Astrocyte (in vitro differentiated cells and primary cell): ENCODE results near the gene GALNT18. TPM values are rescaled to one million over a fixed set of nuclear protein-coding genes. Genes with fewer than 3 reads are reported as not detected.

Experiments
- DNase-seq: peaks from one replicate; pipeline ENCODE4 v3.0.0-alpha.2; 2010; ENCODE audit warnings: low read depth
- FAIRE-seq: peaks from 2 replicates; lab custom pipeline; 2011; peaks lifted over from hg19 to GRCh38; lab: Jason Lieb, UNC
- H2AFZ ChIP-seq: 2 replicates; pipeline ENCODE4 v1.6.0; 2012; ENCODE audit warnings: low read depth, low read length, inconsistent platforms
- H3K27ac ChIP-seq: 2 replicates; pipeline ENCODE4 v1.5.1; 2011; ENCODE audit warnings: low read depth, low read length, inconsistent platforms
- H3K27me3 ChIP-seq: 2 replicates; pipeline ENCODE4 v1.6.0; 2011; ENCODE audit warnings: low read length, inconsistent platforms; ENCODE audit not compliant: insufficient read depth
- H3K36me3 ChIP-seq: 2 replicates; pipeline ENCODE4 v1.5.1; 2011; ENCODE audit warnings: low read length, inconsistent platforms; ENCODE audit not compliant: insufficient read depth
- H3K4me1 ChIP-seq: 2 replicates; pipeline ENCODE4 v1.5.1; 2011; ENCODE audit warnings: low read length, inconsistent platforms; ENCODE audit not compliant: insufficient read depth
- H3K4me2 ChIP-seq: 2 replicates; pipeline ENCODE4 v1.6.0; 2012; ENCODE audit warnings: low read length, inconsistent platforms
- H3K4me3 ChIP-seq: 2 replicates; pipeline ENCODE4 v1.5.1; 2011; ENCODE audit warnings: low read depth, mild to moderate bottlenecking, low read length, inconsistent platforms; ENCODE audit not compliant: insufficient read depth
- H3K79me2 ChIP-seq: 2 replicates; pipeline ENCODE4 v1.6.0; 2012; ENCODE audit warnings: mild to moderate bottlenecking, low read length, inconsistent platforms; ENCODE audit not compliant: insufficient read depth
- H3K9ac ChIP-seq: 2 replicates; pipeline ENCODE4 v1.6.0; 2012; ENCODE audit warnings: mild to moderate bottlenecking, low read length, inconsistent platforms
- H3K9me3 ChIP-seq: 2 replicates; pipeline ENCODE4 v1.5.1; 2012; ENCODE audit warnings: low read depth, mild to moderate bottlenecking, low read length, inconsistent platforms; ENCODE audit not compliant: insufficient read depth
- H4K20me1 ChIP-seq: 2 replicates; pipeline ENCODE4 v1.6.0; 2012; ENCODE audit warnings: low read length, inconsistent platforms; ENCODE audit not compliant: insufficient read depth
- H3K27ac Mint-ChIP-seq: one replicate; pipeline ENCODE4 v1.8.0; 2021; ENCODE audit warnings: mild to moderate bottlenecking, mixed read lengths; ENCODE audit not compliant: unreplicated experiment
- H3K27me3 Mint-ChIP-seq: one replicate; pipeline ENCODE4 v1.8.0; 2021; ENCODE audit warnings: low read depth, mixed read lengths; ENCODE audit not compliant: unreplicated experiment
- H3K36me3 Mint-ChIP-seq: one replicate; pipeline ENCODE4 v1.8.0; 2021; ENCODE audit warnings: low read depth, mixed read lengths; ENCODE audit not compliant: unreplicated experiment
- H3K4me1 Mint-ChIP-seq: one replicate; pipeline ENCODE4 v1.8.0; 2021; ENCODE audit warnings: low read depth, mixed read lengths; ENCODE audit not compliant: unreplicated experiment
- H3K4me3 Mint-ChIP-seq: one replicate; pipeline ENCODE4 v1.8.0; 2021; ENCODE audit warnings: mild to moderate bottlenecking, moderate library complexity, mixed read lengths; ENCODE audit not compliant: unreplicated experiment
- H3K9me3 Mint-ChIP-seq: one replicate; pipeline ENCODE4 v1.8.0; 2021; ENCODE audit warnings: mild to moderate bottlenecking, mixed read lengths; ENCODE audit not compliant: unreplicated experiment
- CTCF ChIP-seq: IDR thresholded peaks from 2 replicates; pipeline ENCODE4 v1.5.1; 2011; ENCODE audit warnings: low read depth, mild to moderate bottlenecking, inconsistent platforms, low read length, moderate library complexity; ENCODE audit not compliant: insufficient read depth
- EZH2 ChIP-seq: IDR thresholded peaks from 2 replicates; pipeline ENCODE4 v1.6.1; 2012; ENCODE audit warnings: mild to moderate bottlenecking, low read length, inconsistent platforms; ENCODE audit not compliant: insufficient read depth
- total RNA-seq: library from RNA; stranded (reverse); gene quantifications from 2 replicates; pipeline ENCODE4 v1.2.1, GENCODE V29; 2021

Gene GALNT18
- total RNA-seq, 1 donor from 2014 or later: 6.5 TPM

- H3K27ac Mint-ChIP-seq: no peak overlapping the region
- Histone ChIP-seq H4K20me1 (no peaks in the 10 kb centered on the region), H3K9me3 (no peaks in the 10 kb centered on the region), H3K27me3 (peaks cover 16% of the 10 kb centered on the region), H3K27ac (no peak overlapping the region), H3K79me2 (no peaks in the 10 kb centered on the region), H3K4me3 (no peak overlapping the region), H3K36me3 (no peaks in the 10 kb centered on the region), H2AFZ (no peak overlapping the region), H3K4me1 (no peaks in the 10 kb centered on the region), H3K4me2 (no peak overlapping the region), H3K9ac (no peak overlapping the region)
- no peak for TF ChIP-seq EZH2
- TF ChIP-seq CTCF: no peak
- DNase-seq: no peak
- H3K4me1 Mint-ChIP-seq: no peaks in the 10 kb centered on the region
- H3K36me3 Mint-ChIP-seq: no peaks in the 10 kb centered on the region
- H3K27me3 Mint-ChIP-seq: peaks cover 44% of the 10 kb centered on the region
- no peak for FAIRE-seq
- peaks cover 3% of the 10 kb centered on the region for H3K9me3 Mint-ChIP-seq
- H3K4me3 Mint-ChIP-seq: no peak overlapping the region
Observed at GRCh38 chr11:11657218-11657955, 35.6 kb upstream of the GALNT18 start.

GRCh38 chr11:11641581-11641980 is 19.8 kb upstream of the GALNT18 start:
- Histone ChIP-seq H4K20me1 (no peaks in the 10 kb centered on the region), H3K9ac (no peak overlapping the region), H3K79me2 (no peaks in the 10 kb centered on the region), H3K36me3 (no peaks in the 10 kb centered on the region), H3K4me1 (no peaks in the 10 kb centered on the region), H3K9me3 (no peaks in the 10 kb centered on the region), H3K4me3 (no peak overlapping the region), H3K27me3 (peaks cover 11% of the 10 kb centered on the region), H2AFZ (no peak overlapping the region), H3K4me2 (no peak overlapping the region), H3K27ac (no peak overlapping the region)
- no peak for DNase-seq
- H3K27me3 Mint-ChIP-seq: no peaks in the 10 kb centered on the region
- peaks cover 15% of the 10 kb centered on the region for H3K4me1 Mint-ChIP-seq
- H3K36me3 Mint-ChIP-seq: no peaks in the 10 kb centered on the region
- peaks cover 11% of the 10 kb centered on the region for H3K9me3 Mint-ChIP-seq
- no peak overlapping the region for H3K27ac Mint-ChIP-seq
- FAIRE-seq: no peak
- TF ChIP-seq CTCF: no peak
- TF ChIP-seq EZH2: no peak
- no peak overlapping the region for H3K4me3 Mint-ChIP-seq

- H3K9me3 ChIP-seq: no peaks in the 10 kb centered on the region
- Mint-ChIP-seq H3K36me3 (no peaks in the 10 kb centered on the region), H3K27me3 (no peaks in the 10 kb centered on the region), H3K4me1 (peaks cover 15% of the 10 kb centered on the region), H3K27ac (no peak overlapping the region), H3K9me3 (peaks cover 11% of the 10 kb centered on the region), H3K4me3 (no peak overlapping the region)
- no peaks in the 10 kb centered on the region for H3K79me2 ChIP-seq
- H3K9ac ChIP-seq: no peak overlapping the region
- no peak for FAIRE-seq
- H3K27me3 ChIP-seq: peaks cover 11% of the 10 kb centered on the region
- no peak overlapping the region for H2AFZ ChIP-seq
- DNase-seq: no peak
- no peaks in the 10 kb centered on the region for H4K20me1 ChIP-seq
- no peaks in the 10 kb centered on the region for H3K36me3 ChIP-seq
- no peaks in the 10 kb centered on the region for H3K4me1 ChIP-seq
- no peak overlapping the region for H3K4me2 ChIP-seq
- no peak for TF ChIP-seq CTCF
- TF ChIP-seq EZH2: no peak
- no peak overlapping the region for H3K4me3 ChIP-seq
- no peak overlapping the region for H3K27ac ChIP-seq
Observed at GRCh38 chr11:11640996-11641395, 19.2 kb upstream of the GALNT18 start.
